K562 (cell line): ENCODE results near the gene TRDMT1. TPM values are rescaled to one million over a fixed set of nuclear protein-coding genes. Genes with fewer than 3 reads are reported as not detected.

Source experiments
- ATAC-seq: fragments of 200-7000 bp; cut with Tn5 transposase; 3 replicates; pipeline ENCODE4 v1.9.1; 2020; ENCODE audit warnings: moderate library complexity
- BruUV-seq: library from RNA; stranded (reverse); fragments of 400-500 nt; replicated peaks from 2 replicates; lab custom pipeline; 2021; lab: Mats Ljungman, UMichigan
- CTCF ChIA-PET: fragments of 300-600 bp; formaldehyde crosslinking; extraction: SDS; loops from one replicate; lab custom pipeline; 2021; ENCODE audit warnings: low intra/inter-chr PET ratio; lab: Yijun Ruan, JAX
- POLR2A ChIA-PET: fragments of 300-600, 350-650 bp; sonication (Branson Sonifier 250); formaldehyde crosslinking; extraction: SDS; loops from one replicate; lab custom pipeline; 2021; ENCODE audit warnings: antibody characterized with exemption, inconsistent platforms; lab: Yijun Ruan, JAX
- DNase-seq, 4 experiments: peaks; one replicate each; pipeline versions ENCODE4 v3.0.0 to v3.0.0-alpha.2; 2011 to 2018; ENCODE audit warnings: low spot score in 3 of 4, mixed read lengths in 3 of 4; ENCODE audit errors: extremely low read depth in 1 of 4
- FAIRE-seq: peaks from 2 replicates; lab custom pipeline; 2011; peaks lifted over from hg19 to GRCh38; lab: Jason Lieb, UNC
- H2AFZ ChIP-seq: 2 replicates; pipeline ENCODE4 v1.6.0; 2011; ENCODE audit warnings: low read depth, low read length, control low read depth, inconsistent platforms
- H3K27ac ChIP-seq: fragments of 200-600 bp; 3 replicates; pipeline ENCODE4 v1.8.0; 2011; ENCODE audit warnings: low read depth, mild to moderate bottlenecking, control low read depth, inconsistent platforms, low read length, moderate library complexity, mixed read lengths; ENCODE audit errors: extremely low read depth
- H3K27me3 ChIP-seq, 2 experiments: fragments of 300-600 bp in 1 of 2; 2 replicates in 1 of 2; 3 replicates in 1 of 2; pipeline versions ENCODE4 v1.6.0 to v1.8.0; 2011; ENCODE audit warnings: inconsistent platforms in 2 of 2, low read length in 2 of 2, mild to moderate bottlenecking in 1 of 2, mixed read lengths in 1 of 2, moderate library complexity in 1 of 2; ENCODE audit not compliant: control insufficient read depth in 2 of 2, insufficient read depth in 2 of 2
- H3K36me3 ChIP-seq: fragments of 300-600 bp; 3 replicates; pipeline ENCODE4 v1.8.0; 2011; ENCODE audit warnings: mild to moderate bottlenecking, low read length, inconsistent platforms; ENCODE audit not compliant: control insufficient read depth, insufficient read depth
- H3K4me1 ChIP-seq, 2 experiments: fragments of 200-600 bp in 1 of 2; replicated peaks in 1 of 2; 2 replicates in 1 of 2; 3 replicates in 1 of 2; pipeline versions ENCODE4 v1.5.1 to v1.8.0; 2011; ENCODE audit warnings: inconsistent platforms in 2 of 2, low read length in 2 of 2, mild to moderate bottlenecking in 1 of 2, mixed read lengths in 1 of 2, moderate library complexity in 1 of 2; ENCODE audit not compliant: control insufficient read depth in 2 of 2, insufficient read depth in 2 of 2
- H3K4me2 ChIP-seq: 2 replicates; pipeline ENCODE4 v1.6.1; 2011; ENCODE audit warnings: low read length, control low read depth, inconsistent platforms, mixed read lengths; ENCODE audit not compliant: insufficient read depth
- H3K4me3 ChIP-seq: fragments of 200-600 bp; sonication (generic), shearing (Covaris generic); 2 replicates; pipeline ENCODE4 v1.5.1; 2016; ENCODE audit warnings: control low read depth, inconsistent platforms
- H3K79me2 ChIP-seq: fragments of 200-600 bp; 3 replicates; pipeline ENCODE4 v1.8.0; 2011; ENCODE audit warnings: low read length, inconsistent platforms; ENCODE audit not compliant: control insufficient read depth, insufficient read depth
- H3K9ac ChIP-seq, 2 experiments: 2 replicates each; pipeline versions ENCODE4 v1.6.0 to v1.6.1; 2011; ENCODE audit warnings: low read depth in 2 of 2, low read length in 2 of 2, control low read depth in 1 of 2, inconsistent platforms in 1 of 2, mild to moderate bottlenecking in 1 of 2, mixed read lengths in 1 of 2; ENCODE audit not compliant: insufficient read depth in 1 of 2
- H3K9me1 ChIP-seq: one replicate; pipeline ENCODE4 v1.6.0; 2011; ENCODE audit warnings: inconsistent platforms, mild to moderate bottlenecking, low read length, moderate library complexity; ENCODE audit not compliant: control insufficient read depth, insufficient read depth
- H3K9me3 ChIP-seq: replicated peaks from 2 replicates; pipeline ENCODE4 v1.5.1; 2011; ENCODE audit warnings: low read depth, low read length, inconsistent platforms; ENCODE audit not compliant: control insufficient read depth, insufficient read depth
- H4K20me1 ChIP-seq: replicated peaks from 2 replicates; pipeline ENCODE4 v1.6.1; 2011; ENCODE audit warnings: low read length, inconsistent platforms, mixed read lengths; ENCODE audit not compliant: control insufficient read depth, insufficient read depth
- CEBPB ChIP-seq: fragments of 450-650 bp; IDR thresholded peaks from 2 replicates; pipeline ENCODE4 v1.6.1; 2016; ENCODE audit warnings: missing genetic modification characterization, missing compliant biosample characterization
- CEBPG ChIP-seq, 3 experiments: fragments of 200-800 bp in 1 of 3; sonication (Bioruptor generic) in 1 of 3; sonication (generic) in 1 of 3; formaldehyde crosslinking in 1 of 3; IDR thresholded peaks in 2 of 3; conservative IDR thresholded peaks in 1 of 3; 2 replicates each; pipeline versions ENCODE4 v1.6.1 to v1.8.0; 2016 to 2022; ENCODE audit warnings: missing compliant biosample characterization in 2 of 3, missing genetic modification characterization in 2 of 3, mild to moderate bottlenecking in 1 of 3, missing genetic modification reagents in 1 of 3
- LCOR ChIP-seq: sonication (generic); formaldehyde crosslinking; IDR thresholded peaks from 2 replicates; pipeline ENCODE4 v1.8.0; 2022; ENCODE audit warnings: mild to moderate bottlenecking, missing genetic modification reagents
- PRPF4 ChIP-seq: fragments of 200-400 bp; formaldehyde crosslinking; IDR thresholded peaks from one replicate; pipeline ENCODE4 v1.6.1; 2017; ENCODE audit warnings: low read length, low read depth, mild to moderate bottlenecking; ENCODE audit not compliant: insufficient read depth, poor library complexity, severe bottlenecking
- ZKSCAN3 ChIP-seq: fragments of 250-450 bp; sonication (Bioruptor Pico); IDR thresholded peaks from 2 replicates; pipeline ENCODE4 v1.4.0; 2020
- WGBS: fragments of 100-300 bp; shearing (Covaris generic); methylation state at CpG from one replicate; pipeline ENCODE4 v1.1.6; 2016; ENCODE audit warnings: low coverage, mixed read lengths; ENCODE audit not compliant: insufficient coverage; ENCODE audit errors: missing lambda C conversion rate; 5-methylcytosine and 5-hydroxymethylcytosine counted together
- in situ Hi-C: fragments of 300-500 bp; cut with MboI; formaldehyde crosslinking; loops from 4 replicates; pipeline ENCODE4 v1.15.0; 2018; ENCODE audit warnings: inconsistent platforms, mixed read lengths
- intact Hi-C: fragments of 100-400 bp; cut with micrococcal nuclease; formaldehyde crosslinking; loops from 2 replicates; pipeline ENCODE4 v1.14.2; 2022
- polyA plus RNA-seq, 8 experiments: library from polyadenylated mRNA; depleted of rRNA in 4 of 8; stranded (reverse) in 5 of 8; unstranded in 3 of 8; fragments of >200 nt; fragmentation: Nextera tagmentation in 2 of 8; fragmentation: Illumina TruSeq in 1 of 8; extraction: Ambion mirVana in 2 of 8; extraction: Trizol in 1 of 8; gene quantifications; 2 replicates each; pipeline versions ENCODE4 v1.2.1 to v1.2.3, GENCODE V29; 2011 to 2014; ENCODE audit warnings: inconsistent platforms in 1 of 8, missing spikeins in 1 of 8
- total RNA-seq, 7 experiments: library from RNA; depleted of rRNA in 6 of 7; stranded (reverse); fragments of >200 nt in 6 of 7; fragmentation: Illumina TruSeq in 2 of 7; extraction: Trizol in 2 of 7; gene quantifications; 2 replicates each; pipeline versions ENCODE4 v1.2.1 to v1.2.3, GENCODE V29; 2011 to 2021; ENCODE audit warnings: low replicate concordance in 1 of 7
- TF ChIP-seq, protein P1 (sequence below): sonication (generic); formaldehyde crosslinking; IDR thresholded peaks from 2 replicates; pipeline ENCODE4 v1.8.1; 2023; ENCODE audit warnings: mild to moderate bottlenecking, missing genetic modification reagents

Gene TRDMT1
- total and polyA plus RNA-seq, 9 of the 15 experiments (the other 6 are each of a cell fraction or from before 2014, with no cell fraction given), result 5.4 to 12.6 (median 9.3) TPM

- FAIRE-seq (no peak), ATAC-seq (no peak), DNase-seq (no peak)
- H3K36me3 ChIP-seq, result peaks cover 19% of the 10 kb centered on the region; the same call in 2 of the 3 replicates
- H3K9ac ChIP-seq, result no peak overlapping the region
- H3K9me1 ChIP-seq, result no peaks in the 10 kb centered on the region
- TF ChIP-seq, protein P1, sequence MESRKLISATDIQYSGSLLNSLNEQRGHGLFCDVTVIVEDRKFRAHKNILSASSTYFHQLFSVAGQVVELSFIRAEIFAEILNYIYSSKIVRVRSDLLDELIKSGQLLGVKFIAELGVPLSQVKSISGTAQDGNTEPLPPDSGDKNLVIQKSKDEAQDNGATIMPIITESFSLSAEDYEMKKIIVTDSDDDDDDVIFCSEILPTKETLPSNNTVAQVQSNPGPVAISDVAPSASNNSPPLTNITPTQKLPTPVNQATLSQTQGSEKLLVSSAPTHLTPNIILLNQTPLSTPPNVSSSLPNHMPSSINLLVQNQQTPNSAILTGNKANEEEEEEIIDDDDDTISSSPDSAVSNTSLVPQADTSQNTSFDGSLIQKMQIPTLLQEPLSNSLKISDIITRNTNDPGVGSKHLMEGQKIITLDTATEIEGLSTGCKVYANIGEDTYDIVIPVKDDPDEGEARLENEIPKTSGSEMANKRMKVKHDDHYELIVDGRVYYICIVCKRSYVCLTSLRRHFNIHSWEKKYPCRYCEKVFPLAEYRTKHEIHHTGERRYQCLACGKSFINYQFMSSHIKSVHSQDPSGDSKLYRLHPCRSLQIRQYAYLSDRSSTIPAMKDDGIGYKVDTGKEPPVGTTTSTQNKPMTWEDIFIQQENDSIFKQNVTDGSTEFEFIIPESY (CRISPR knock-in tag), result peak; percentile 93
- no peak for TF ChIP-seq ZKSCAN3
- no peaks in the 10 kb centered on the region for H3K9me3 ChIP-seq
- WGBS, result 84% methylated on average over 4 of the region's 4 CpGs
- H3K79me2 ChIP-seq, result no peaks in the 10 kb centered on the region
- no peaks in the 10 kb centered on the region for H3K27me3 ChIP-seq
- no peak overlapping the region for H3K4me2 ChIP-seq
- 0 out of 2 replicates have a peak overlapping the region, but pooled peaks have one; percentile 4 for H2AFZ ChIP-seq
- peaks cover 0 to 15% of the 10 kb centered on the region in 2 experiments; a peak in 3 of 5 replicates for H3K4me1 ChIP-seq
- in situ Hi-C loops (no loop called here), intact Hi-C loops (no loop called here)
- H3K27ac ChIP-seq, result no peak overlapping the region
- H4K20me1 ChIP-seq, result no peaks in the 10 kb centered on the region
- POLR2A ChIA-PET, result interaction anchor here (0.7 kb wide), 1 partner anchor 342 kb away, joined by 4 read pairs; no protein-coding TSS in a partner anchor
- no peak overlapping the region for H3K4me3 ChIP-seq
- BruUV-seq, result no TSS peak
- CTCF ChIA-PET, result no interaction called here
Observed at GRCh38 chr10:17240616-17241015, 39.1 kb upstream of the TRDMT1 start.

- ChIA-PET CTCF (no interaction called here), POLR2A (interaction anchor here (0.7 kb wide), 1 partner anchor 342 kb away, joined by 4 read pairs; no protein-coding TSS in a partner anchor)
- Histone ChIP-seq H3K9me3 (no peaks in the 10 kb centered on the region), H3K4me1 (peaks cover 0 to 16% of the 10 kb centered on the region in 2 experiments; a peak in 3 of 5 replicates), H3K36me3 (peaks cover 24% of the 10 kb centered on the region; the same call in 2 of the 3 replicates), H3K9ac (no peak overlapping the region), H4K20me1 (no peaks in the 10 kb centered on the region), H3K4me2 (no peak overlapping the region), H3K4me3 (no peak overlapping the region), H3K9me1 (no peaks in the 10 kb centered on the region), H3K27ac (no peak overlapping the region), H2AFZ (no peak overlapping the region), H3K79me2 (no peaks in the 10 kb centered on the region), H3K27me3 (no peaks in the 10 kb centered on the region)
- ATAC-seq (no peak), DNase-seq (no peak), FAIRE-seq (no peak)
- TF ChIP-seq CEBPG (CRISPR knock-in tag; IDR thresholded peaks at IDR 0.05) (no peak), CEBPG (tag; conservative IDR thresholded peaks at IDR 0.05 in 1 of 2, IDR thresholded peaks at IDR 0.05 in 1 of 2) (peak; percentile 60 to 91), LCOR (CRISPR knock-in tag) (no peak), CEBPB (tag) (peak; percentile 88), PRPF4 (no peak)
- in situ Hi-C loops (no loop called here), intact Hi-C loops (no loop called here)
- BruUV-seq, result no TSS peak
- WGBS, result 97% methylated on average over 2 of the region's 2 CpGs
Observed at GRCh38 chr10:17240096-17240495, 38.6 kb upstream of the TRDMT1 start.
